ENCODE measurements around the gene RPS6KA1. TPM values are rescaled to one million over a fixed set of nuclear protein-coding genes. Genes with fewer than 3 reads are reported as not detected.

RPS6KA1 gene
- total RNA-seq, 1 experiment from 2014 or later: 26.9 TPM

DNA sequence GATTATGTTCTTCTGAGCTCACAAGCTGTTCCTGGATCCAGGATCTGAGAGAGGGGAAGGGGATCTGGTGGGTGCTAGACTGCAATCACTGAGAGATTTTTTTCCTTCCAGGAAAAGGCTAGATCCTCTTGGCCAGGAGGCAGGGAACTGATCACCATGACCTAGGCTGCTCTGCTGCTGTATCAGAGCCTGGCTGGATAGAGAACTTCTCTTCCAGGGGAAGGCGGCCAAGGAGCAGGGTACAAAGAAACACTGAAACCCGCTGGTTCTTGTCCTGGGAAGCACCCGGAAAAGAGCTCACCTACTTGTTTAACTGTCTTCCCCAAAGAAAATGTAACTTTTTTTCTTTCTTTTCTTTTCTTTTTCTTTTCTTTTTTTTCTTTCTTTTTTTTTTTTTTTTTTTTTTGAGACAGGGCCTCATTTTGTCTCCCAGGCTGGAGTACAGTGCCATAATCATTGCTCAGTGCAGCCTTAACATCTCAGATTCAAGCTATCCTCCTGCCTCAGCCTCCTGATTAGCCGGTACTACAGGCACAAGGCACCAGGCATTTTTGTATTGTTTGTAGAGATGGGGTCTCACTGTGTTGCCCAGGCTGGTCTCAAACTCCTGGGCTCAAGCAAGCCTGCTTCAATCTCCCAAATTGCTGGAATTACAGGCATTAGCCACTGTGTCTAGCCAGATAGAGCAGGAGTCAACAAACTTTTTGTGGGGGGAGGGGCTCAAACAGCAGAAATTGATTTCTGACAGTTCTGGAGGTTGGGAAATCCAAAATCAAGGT, 12.4 kb upstream of the RPS6KA1 start:
- Mint-ChIP-seq H3K4me1 (ENCODE audit: low read depth, unreplicated experiment) (no peaks in the 10 kb centered on the region), H3K36me3 (ENCODE audit: insufficient read depth, unreplicated experiment) (no peaks in the 10 kb centered on the region), H3K27me3 (ENCODE audit: insufficient read depth, unreplicated experiment) (no peaks in the 10 kb centered on the region), H3K27ac (ENCODE audit: unreplicated experiment) (no peak overlapping the region), H3K9me3 (ENCODE audit: unreplicated experiment) (no peaks in the 10 kb centered on the region), H3K4me3 (ENCODE audit: unreplicated experiment) (no peak overlapping the region)
- Histone ChIP-seq H3K27me3 (replicated peaks; ENCODE audit: control insufficient read depth, insufficient read depth, low read length) (no peaks in the 10 kb centered on the region), H3K36me3 (ENCODE audit: control insufficient read depth, insufficient read depth, low read length) (no peaks in the 10 kb centered on the region), H3K9me3 (no peaks in the 10 kb centered on the region), H3K4me1 (no peaks in the 10 kb centered on the region), H3K4me3 (ENCODE audit: low read depth, low read length) (no peak overlapping the region)
- POLR2A ChIA-PET: no interaction called here
- no TSS peak for BruUV-seq (replicated peaks)
- TF ChIP-seq, protein P1, sequence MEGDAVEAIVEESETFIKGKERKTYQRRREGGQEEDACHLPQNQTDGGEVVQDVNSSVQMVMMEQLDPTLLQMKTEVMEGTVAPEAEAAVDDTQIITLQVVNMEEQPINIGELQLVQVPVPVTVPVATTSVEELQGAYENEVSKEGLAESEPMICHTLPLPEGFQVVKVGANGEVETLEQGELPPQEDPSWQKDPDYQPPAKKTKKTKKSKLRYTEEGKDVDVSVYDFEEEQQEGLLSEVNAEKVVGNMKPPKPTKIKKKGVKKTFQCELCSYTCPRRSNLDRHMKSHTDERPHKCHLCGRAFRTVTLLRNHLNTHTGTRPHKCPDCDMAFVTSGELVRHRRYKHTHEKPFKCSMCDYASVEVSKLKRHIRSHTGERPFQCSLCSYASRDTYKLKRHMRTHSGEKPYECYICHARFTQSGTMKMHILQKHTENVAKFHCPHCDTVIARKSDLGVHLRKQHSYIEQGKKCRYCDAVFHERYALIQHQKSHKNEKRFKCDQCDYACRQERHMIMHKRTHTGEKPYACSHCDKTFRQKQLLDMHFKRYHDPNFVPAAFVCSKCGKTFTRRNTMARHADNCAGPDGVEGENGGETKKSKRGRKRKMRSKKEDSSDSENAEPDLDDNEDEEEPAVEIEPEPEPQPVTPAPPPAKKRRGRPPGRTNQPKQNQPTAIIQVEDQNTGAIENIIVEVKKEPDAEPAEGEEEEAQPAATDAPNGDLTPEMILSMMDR (IDR thresholded peaks at IDR 0.05; ENCODE audit: insufficient read depth in 1 of 2, low read depth in 1 of 2, low read length in 1 of 2, severe bottlenecking in 1 of 2, unreplicated experiment in 1 of 2): no peak
- CTCF ChIA-PET: interaction anchor here (0.6 to 1.1 kb wide), 2 partner anchors 17 to 232 kb away, joined by 3 to 5 read pairs; no protein-coding TSS in a partner anchor
- DNase-seq: no peak
- intact Hi-C loops (cut with micrococcal nuclease; ENCODE audit: unreplicated experiment): no loop called here

DNA sequence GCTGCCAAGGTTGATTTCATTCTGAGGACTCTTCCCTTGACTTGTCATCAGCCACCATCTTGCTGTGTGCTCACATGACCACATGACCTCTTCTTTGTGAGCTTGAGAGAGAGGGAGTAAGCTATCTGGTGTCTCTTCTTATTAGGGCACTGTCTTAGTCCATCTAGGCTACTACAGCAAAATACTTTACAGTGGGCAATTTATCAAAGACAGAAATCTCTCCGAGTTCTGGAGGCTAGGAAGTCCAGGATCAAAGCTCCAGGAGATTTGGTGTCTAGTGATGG, 11.9 kb upstream of the RPS6KA1 start:
- no peaks in the 10 kb centered on the region for H3K27me3 ChIP-seq (replicated peaks; ENCODE audit: control insufficient read depth, insufficient read depth, low read length)
- Mint-ChIP-seq H3K9me3 (ENCODE audit: unreplicated experiment) (no peaks in the 10 kb centered on the region), H3K27me3 (ENCODE audit: insufficient read depth, unreplicated experiment) (no peaks in the 10 kb centered on the region), H3K27ac (ENCODE audit: unreplicated experiment) (no peak overlapping the region), H3K36me3 (ENCODE audit: insufficient read depth, unreplicated experiment) (no peaks in the 10 kb centered on the region), H3K4me1 (ENCODE audit: low read depth, unreplicated experiment) (no peaks in the 10 kb centered on the region), H3K4me3 (ENCODE audit: unreplicated experiment) (no peak overlapping the region)
- BruUV-seq (replicated peaks): no TSS peak
- DNase-seq: no peak
- H3K36me3 ChIP-seq (ENCODE audit: control insufficient read depth, insufficient read depth, low read length): no peaks in the 10 kb centered on the region
- CTCF ChIA-PET: interaction anchor here (1.1 kb wide), 1 partner anchor 18 kb away, joined by 3 read pairs; no protein-coding TSS in a partner anchor
- TF ChIP-seq, protein P1 (IDR thresholded peaks at IDR 0.05; ENCODE audit: insufficient read depth in 1 of 2, low read depth in 1 of 2, low read length in 1 of 2, severe bottlenecking in 1 of 2, unreplicated experiment in 1 of 2): no peak
- H3K9me3 ChIP-seq: no peaks in the 10 kb centered on the region
- intact Hi-C loops (cut with micrococcal nuclease; ENCODE audit: unreplicated experiment): no loop called here
- H3K4me3 ChIP-seq (ENCODE audit: low read depth, low read length): no peak overlapping the region
- H3K4me1 ChIP-seq: no peaks in the 10 kb centered on the region
- POLR2A ChIA-PET: no interaction called here

DNA sequence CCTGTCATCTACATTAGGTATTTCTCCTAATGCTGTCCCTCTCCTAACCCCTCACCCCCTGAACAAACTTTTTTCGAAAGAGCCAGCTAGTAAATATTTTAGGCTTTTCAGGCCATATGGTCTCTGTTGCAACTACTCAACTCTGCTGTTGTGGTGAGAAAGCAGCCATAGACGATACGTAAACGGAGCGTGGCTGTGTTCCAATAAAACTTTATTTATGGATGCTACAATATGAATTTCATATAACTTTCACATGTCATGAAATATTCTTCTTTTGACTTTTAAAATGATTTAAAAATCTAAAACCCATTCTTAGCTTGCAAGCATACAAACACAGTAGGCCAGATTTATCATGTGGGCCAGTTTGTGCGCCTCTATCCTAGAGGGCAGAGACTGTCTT, 11.2 kb upstream of the RPS6KA1 start:
- no peaks in the 10 kb centered on the region for H3K27me3 ChIP-seq (replicated peaks; ENCODE audit: control insufficient read depth, insufficient read depth, low read length)
- no peaks in the 10 kb centered on the region for H3K4me1 Mint-ChIP-seq (ENCODE audit: low read depth, unreplicated experiment)
- no peak for DNase-seq
- ChIA-PET POLR2A (no interaction called here), CTCF (no interaction called here)
- no peaks in the 10 kb centered on the region for H3K36me3 ChIP-seq (ENCODE audit: control insufficient read depth, insufficient read depth, low read length)
- no TSS peak for BruUV-seq (replicated peaks)
- no peaks in the 10 kb centered on the region for H3K9me3 ChIP-seq
- H3K27ac Mint-ChIP-seq (ENCODE audit: unreplicated experiment): no peak overlapping the region
- H3K4me1 ChIP-seq: no peaks in the 10 kb centered on the region
- H3K9me3 Mint-ChIP-seq (ENCODE audit: unreplicated experiment): no peaks in the 10 kb centered on the region
- intact Hi-C loops (cut with micrococcal nuclease; ENCODE audit: unreplicated experiment): no loop called here
- no peak overlapping the region for H3K4me3 ChIP-seq (ENCODE audit: low read depth, low read length)
- no peaks in the 10 kb centered on the region for H3K36me3 Mint-ChIP-seq (ENCODE audit: insufficient read depth, unreplicated experiment)
- TF ChIP-seq, protein P1 (IDR thresholded peaks at IDR 0.05; ENCODE audit: insufficient read depth in 1 of 2, low read depth in 1 of 2, low read length in 1 of 2, severe bottlenecking in 1 of 2, unreplicated experiment in 1 of 2): no peak
- no peak overlapping the region for H3K4me3 Mint-ChIP-seq (ENCODE audit: unreplicated experiment)
- H3K27me3 Mint-ChIP-seq (ENCODE audit: insufficient read depth, unreplicated experiment): no peaks in the 10 kb centered on the region
